Naive thymus-derived CD8-positive, alpha-beta T cell (primary cell): Measurements from ENCODE around the gene CTXND2. TPM values are rescaled to one million over a fixed set of nuclear protein-coding genes. Genes with fewer than 3 reads are reported as not detected.
"Not testable (repeated sequence)": the region's sequence is repeated elsewhere in the genome, so short reads cannot be mapped to it uniquely, and the experiment has no call there.

Source experiments
- ATAC-seq, 2 donors: fragments of 150-1000 bp; cut with Tn5 transposase in 1 of 2; sonication (Bioruptor Pico), chemical (Tn5 transposase) in 1 of 2; 1 replicate in 1 of 2; 2 replicates in 1 of 2; pipeline ENCODE4 v1.10.0; 2021; ENCODE audit warnings: mild to moderate bottlenecking in 2 of 2, moderate library complexity in 2 of 2
- POLR2A ChIA-PET: fragments of 350-600 bp; sonication (Branson Sonifier 250); formaldehyde crosslinking; loops from one replicate; lab custom pipeline; 2021; ENCODE audit warnings: antibody characterized with exemption; lab: Charles Lee
- DNase-seq, 10 donors: peaks; one replicate each; pipeline versions ENCODE4 v3.0.0 to v3.0.0-alpha.2; 2020 to 2022
- H3K27ac Mint-ChIP-seq, 10 donors: one replicate each; pipeline ENCODE4 v1.8.0; 2020 to 2022; ENCODE audit warnings: mild to moderate bottlenecking in 10 of 10, mixed read lengths in 10 of 10, moderate library complexity in 4 of 10, inconsistent platforms in 1 of 10
- H3K27me3 Mint-ChIP-seq, 5 donors: one replicate each; pipeline ENCODE4 v1.8.0; 2021 to 2022; ENCODE audit warnings: mixed read lengths in 5 of 5
- H3K36me3 Mint-ChIP-seq, 3 donors: one replicate each; pipeline ENCODE4 v1.8.0; 2020 to 2022; ENCODE audit warnings: mixed read lengths in 3 of 3, mild to moderate bottlenecking in 2 of 3, inconsistent platforms in 1 of 3
- H3K4me1 Mint-ChIP-seq, 4 donors: one replicate each; pipeline ENCODE4 v1.8.0; 2021 to 2022; ENCODE audit warnings: mixed read lengths in 4 of 4
- H3K4me3 Mint-ChIP-seq, 10 donors: one replicate each; pipeline ENCODE4 v1.8.0; 2020 to 2022; ENCODE audit warnings: mild to moderate bottlenecking in 10 of 10, mixed read lengths in 10 of 10, moderate library complexity in 6 of 10, inconsistent platforms in 1 of 10
- H3K9me3 Mint-ChIP-seq, 9 donors: one replicate each; pipeline ENCODE4 v1.8.0; 2020 to 2022; ENCODE audit warnings: mixed read lengths in 9 of 9, mild to moderate bottlenecking in 3 of 9, inconsistent platforms in 1 of 9, moderate library complexity in 1 of 9
- polyA plus RNA-seq, 3 donors: library from polyadenylated mRNA; unstranded; fragments of 300-500 nt; fragmentation: Illumina TruSeq; gene quantifications; one replicate each; pipeline ENCODE4 v1.2.3, GENCODE V29; 2021
- total RNA-seq, 8 experiments: library from RNA in 2 of 8; stranded (reverse) in 2 of 8; gene quantifications; one replicate each; pipeline ENCODE4 v1.2.3 and lab custom pipeline; 2021 to 2026

CTXND2 gene
- total and polyA plus RNA-seq, 5 experiments from 2014 or later: not detected

DNA sequence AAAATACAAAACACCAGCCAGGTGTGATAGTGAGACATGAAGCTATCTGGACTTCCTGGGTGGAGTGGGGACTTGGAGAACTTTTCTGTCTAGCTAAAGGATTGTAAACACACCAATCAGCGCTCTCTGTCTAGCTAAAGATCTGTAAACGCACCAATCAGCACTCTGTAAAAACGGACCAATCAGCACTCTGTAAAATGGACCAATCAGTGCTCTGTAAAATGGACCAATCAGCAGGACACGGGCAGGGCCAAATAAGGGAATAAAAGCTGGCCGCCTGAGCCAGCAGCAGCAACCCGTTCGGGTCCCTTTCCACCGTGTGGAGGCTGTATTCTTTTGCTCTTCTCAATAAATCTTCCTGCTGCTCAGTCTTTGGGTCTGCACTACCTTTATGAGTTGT is 12.9 kb downstream of the CTXND2 start:
- H3K4me3 Mint-ChIP-seq: not testable (repeated sequence)
- POLR2A ChIA-PET: interaction anchor here (0.6 kb wide), 2 partner anchors 28 to 386 kb away, joined by 4 to 6 read pairs; no protein-coding TSS in a partner anchor

DNA sequence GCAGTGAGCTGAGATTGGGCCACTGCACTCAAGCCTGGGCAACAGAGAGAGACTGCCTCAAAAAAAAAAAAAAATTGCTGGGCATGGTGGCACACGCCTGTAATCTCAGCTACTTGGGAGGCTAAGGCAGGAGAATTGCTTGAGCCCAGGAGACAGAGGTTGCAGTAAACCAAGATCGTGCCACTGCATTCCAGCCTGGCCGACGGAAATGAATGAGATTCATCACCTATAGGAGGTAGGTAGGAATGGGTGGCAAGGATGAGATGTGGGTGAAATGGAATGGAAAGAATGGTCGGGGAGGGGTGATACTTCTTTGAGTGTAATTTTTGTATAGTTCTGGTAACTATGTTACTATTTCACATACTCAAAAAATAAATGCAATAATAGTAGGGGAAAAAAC is 15.4 kb downstream of the CTXND2 start:
- Mint-ChIP-seq H3K27ac (peak overlapping the region in 1 of 10 donors; percentile 61), H3K4me1 (no peaks in the 10 kb centered on the region), H3K36me3 (no peaks in the 10 kb centered on the region), H3K9me3 (no peaks in the 10 kb centered on the region), H3K27me3 (no peaks in the 10 kb centered on the region), H3K4me3 (no peak overlapping the region)
- POLR2A ChIA-PET: no interaction called here
- DNase-seq (no peak), ATAC-seq (no peak)

More for the DNA sequence above, 12.9 kb downstream of the CTXND2 start:
- ATAC-seq, H3K4me1 Mint-ChIP-seq, H3K27ac Mint-ChIP-seq, H3K36me3 Mint-ChIP-seq, H3K27me3 Mint-ChIP-seq, DNase-seq, H3K9me3 Mint-ChIP-seq: not testable (repeated sequence)

DNA sequence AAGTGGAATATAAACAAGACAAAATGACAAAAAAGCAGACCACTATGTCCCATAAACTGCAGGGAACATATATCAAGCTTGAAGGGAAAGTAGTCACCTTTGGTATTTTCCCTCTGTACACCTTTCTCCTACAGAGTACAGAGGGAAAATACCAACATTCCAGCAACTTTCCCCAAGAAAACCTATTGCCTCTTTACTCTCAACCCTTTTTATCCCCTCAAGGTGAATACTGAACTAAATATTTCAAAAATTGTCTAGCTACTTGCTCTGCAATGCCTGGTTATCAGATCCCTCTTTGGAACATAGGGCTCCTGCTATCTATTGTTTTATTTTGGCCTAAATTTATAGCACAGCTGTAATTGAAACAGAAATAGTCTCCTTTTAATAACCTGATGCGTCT is 15.8 kb downstream of the CTXND2 start:
- Mint-ChIP-seq H3K4me1 (no peaks in the 10 kb centered on the region), H3K4me3 (no peak overlapping the region), H3K9me3 (no peaks in the 10 kb centered on the region), H3K27me3 (no peaks in the 10 kb centered on the region), H3K27ac (peak overlapping the region in 1 of 10 donors; percentile 61), H3K36me3 (no peaks in the 10 kb centered on the region)
- DNase-seq (no peak), ATAC-seq (no peak)
- POLR2A ChIA-PET: no interaction called here

DNA sequence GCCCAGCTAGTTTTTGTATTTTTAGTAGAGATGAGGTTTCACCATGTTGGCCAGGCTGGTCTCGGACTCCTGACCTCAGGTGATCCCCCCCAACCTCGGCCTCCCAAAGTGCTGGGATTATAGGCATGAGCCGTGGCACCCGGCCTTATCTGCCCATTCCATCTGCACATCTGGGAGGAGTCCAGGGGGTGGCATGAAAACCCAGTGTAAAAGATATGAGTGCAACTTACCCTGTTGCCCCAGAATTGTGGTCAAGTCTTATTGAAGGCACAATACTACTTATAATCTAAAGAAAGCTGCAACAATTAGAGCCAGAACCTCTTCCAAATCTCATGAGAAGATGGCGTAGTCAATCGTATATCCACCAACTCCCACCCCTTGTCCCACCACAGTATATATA is 18.4 kb downstream of the CTXND2 start:
- no peak overlapping the region for H3K4me3 Mint-ChIP-seq
- H3K9me3 Mint-ChIP-seq: peaks cover 0 to 4% (median 0%) of the 10 kb centered on the region in 9 donors
- H3K27ac Mint-ChIP-seq: no peak overlapping the region
- DNase-seq: no peak
- POLR2A ChIA-PET: no interaction called here
- H3K36me3 Mint-ChIP-seq: no peaks in the 10 kb centered on the region
- H3K27me3 Mint-ChIP-seq: no peaks in the 10 kb centered on the region
- no peak for ATAC-seq
- H3K4me1 Mint-ChIP-seq: peaks cover 0 to 5% (median 0%) of the 10 kb centered on the region in 4 donors

DNA sequence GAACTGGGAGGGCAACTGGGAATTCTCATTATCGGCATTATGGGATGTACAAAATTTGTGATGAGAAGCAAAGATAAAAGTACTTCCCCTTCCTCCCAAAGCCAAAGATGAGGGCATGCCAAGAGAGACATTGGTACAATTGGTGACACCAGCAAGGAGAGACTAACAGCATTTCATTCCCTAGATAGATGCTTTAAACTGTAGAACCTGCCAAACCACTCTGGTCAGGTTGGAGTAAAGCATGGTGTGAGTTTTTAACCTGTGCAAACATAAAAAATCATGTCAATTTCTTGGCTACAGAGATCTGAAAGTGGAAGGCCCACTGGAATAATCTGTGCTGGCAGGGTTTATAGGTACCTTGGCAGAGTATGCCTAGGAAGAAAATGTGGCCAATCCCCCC is 19.4 kb downstream of the CTXND2 start:
- H3K4me1 Mint-ChIP-seq: peaks cover 0 to 5% (median 0%) of the 10 kb centered on the region in 4 donors
- peaks cover 0 to 4% (median 0%) of the 10 kb centered on the region in 9 donors for H3K9me3 Mint-ChIP-seq
- H3K27me3 Mint-ChIP-seq: no peaks in the 10 kb centered on the region
- H3K36me3 Mint-ChIP-seq: no peaks in the 10 kb centered on the region
- ATAC-seq (no peak), DNase-seq (no peak)
- H3K27ac Mint-ChIP-seq: no peak overlapping the region
- no peak overlapping the region for H3K4me3 Mint-ChIP-seq
- POLR2A ChIA-PET: interaction anchor here (0.6 kb wide), 1 partner anchor 120 kb away, joined by 4 read pairs; no protein-coding TSS in a partner anchor

DNA sequence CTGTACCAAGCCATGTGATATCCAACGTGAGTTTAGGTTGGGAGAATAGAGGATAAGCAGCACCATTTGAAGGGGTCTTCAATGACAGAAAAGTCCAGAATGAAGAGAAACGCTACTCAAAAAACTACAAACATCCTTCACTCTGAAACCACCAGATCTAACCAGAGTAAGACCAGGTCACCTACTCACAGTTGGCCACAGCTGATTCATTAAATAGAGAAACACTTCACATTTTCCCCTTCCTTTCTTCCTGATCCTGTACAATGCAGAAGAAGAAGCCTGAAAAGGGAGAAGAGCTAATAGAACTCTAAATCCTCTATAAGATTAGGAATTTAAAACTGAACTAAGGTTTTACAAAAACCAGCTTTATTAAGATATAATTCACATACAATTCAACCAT is 19.9 kb downstream of the CTXND2 start:
- Mint-ChIP-seq H3K27ac (peak overlapping the region in 1 of 10 donors; percentile 21), H3K36me3 (no peaks in the 10 kb centered on the region), H3K9me3 (peaks cover 0 to 4% (median 0%) of the 10 kb centered on the region in 9 donors), H3K4me1 (peaks cover 0 to 5% (median 0%) of the 10 kb centered on the region in 4 donors), H3K27me3 (no peaks in the 10 kb centered on the region), H3K4me3 (no peak overlapping the region)
- DNase-seq: no peak
- POLR2A ChIA-PET: interaction anchor here (0.6 kb wide), 1 partner anchor 121 kb away, joined by 4 read pairs; no protein-coding TSS in a partner anchor
- ATAC-seq: no peak

DNA sequence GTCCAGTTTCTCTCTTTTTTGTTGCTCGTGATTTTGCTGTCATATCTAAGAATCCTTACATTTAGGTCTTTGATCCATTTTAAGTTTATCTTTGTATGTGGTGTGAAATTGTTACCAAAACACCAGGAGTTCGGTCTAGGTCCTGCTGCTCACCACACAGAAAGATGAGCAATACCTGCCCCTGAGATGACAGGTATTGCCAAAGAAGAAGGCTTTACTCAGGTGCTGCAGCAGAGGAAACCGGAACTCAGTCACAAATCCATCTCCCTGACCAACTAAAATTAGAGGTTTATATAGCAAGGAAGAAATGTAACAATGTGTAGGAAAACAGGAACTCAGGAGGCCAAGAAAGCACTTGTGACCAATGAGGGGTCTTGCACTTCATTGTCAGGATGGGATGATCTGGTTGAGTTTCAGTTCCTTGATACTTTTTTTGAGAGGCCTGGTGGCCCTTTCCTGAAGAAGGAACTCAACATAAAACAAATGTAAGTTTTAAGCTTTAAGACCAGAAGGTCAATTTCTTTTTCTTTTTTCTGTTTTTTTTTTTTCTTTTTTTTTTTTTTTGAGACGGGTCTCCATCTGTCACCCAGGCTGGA is 22.7 kb downstream of the CTXND2 start:
- ATAC-seq: no peak

DNA sequence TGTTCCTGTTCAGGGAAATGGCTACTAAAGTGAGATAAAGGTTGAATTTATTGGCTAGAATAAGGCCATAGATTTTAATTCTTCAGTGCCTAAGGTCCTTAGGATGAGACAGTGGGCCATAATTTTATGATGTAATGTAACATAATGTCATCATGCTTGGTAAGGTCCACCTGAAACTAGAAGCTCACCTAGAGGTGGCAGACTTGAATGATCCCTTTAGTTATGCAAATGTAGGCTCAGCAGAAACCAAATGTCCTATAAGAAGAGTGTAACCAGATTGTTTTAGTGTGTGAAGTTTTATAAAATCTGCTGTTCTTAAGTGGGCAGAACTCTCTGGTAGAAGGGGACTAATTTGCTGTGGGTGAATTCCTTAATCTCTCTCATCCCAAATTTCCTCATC is 25.7 kb downstream of the CTXND2 start:
- H3K4me3 Mint-ChIP-seq: no peak overlapping the region
- H3K27me3 Mint-ChIP-seq: no peaks in the 10 kb centered on the region
- no peaks in the 10 kb centered on the region for H3K36me3 Mint-ChIP-seq
- peaks cover 0 to 4% (median 0%) of the 10 kb centered on the region in 9 donors for H3K9me3 Mint-ChIP-seq
- peaks cover 0 to 5% (median 0%) of the 10 kb centered on the region in 4 donors for H3K4me1 Mint-ChIP-seq
- POLR2A ChIA-PET: interaction anchor here (0.6 kb wide), 1 partner anchor 114 kb away, joined by 3 read pairs; no protein-coding TSS in a partner anchor
- DNase-seq (no peak), ATAC-seq (no peak)
- H3K27ac Mint-ChIP-seq: no peak overlapping the region

More for the DNA sequence above, 22.7 kb downstream of the CTXND2 start:
- no peaks in the 10 kb centered on the region for H3K36me3 Mint-ChIP-seq
- no peaks in the 10 kb centered on the region for H3K27me3 Mint-ChIP-seq
- no peak for DNase-seq
- H3K9me3 Mint-ChIP-seq: peaks cover 0 to 4% (median 0%) of the 10 kb centered on the region in 9 donors
- H3K4me3 Mint-ChIP-seq: no peak overlapping the region
- H3K27ac Mint-ChIP-seq: peak overlapping the region in 1 of 10 donors; percentile 35
- POLR2A ChIA-PET: interaction anchor here (0.7 kb wide), 1 partner anchor 50 kb away, joined by 5 read pairs; no protein-coding TSS in a partner anchor
- peaks cover 0 to 5% (median 0%) of the 10 kb centered on the region in 4 donors for H3K4me1 Mint-ChIP-seq

DNA sequence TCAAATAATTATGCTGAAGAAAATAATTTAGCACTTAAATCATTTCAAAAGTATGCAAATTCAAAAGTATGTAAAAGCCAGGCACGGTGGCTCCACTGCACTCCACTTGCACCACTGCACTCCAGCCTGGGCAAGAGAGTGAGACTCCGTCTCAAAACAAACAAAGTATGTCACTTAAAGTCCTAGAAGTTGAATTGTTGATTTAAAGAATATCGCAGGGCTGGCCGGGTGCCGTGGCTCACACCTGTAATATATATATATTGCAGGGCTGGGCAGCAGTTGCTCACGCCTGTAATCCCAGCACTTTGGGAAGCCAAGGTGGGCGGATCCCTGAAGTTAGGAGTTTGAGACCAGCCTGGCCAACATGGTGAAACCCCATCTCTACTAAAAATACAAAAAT is 30.5 kb downstream of the CTXND2 start:
- POLR2A ChIA-PET: no interaction called here
- peaks cover 0 to 5% (median 5%) of the 10 kb centered on the region in 4 donors for H3K4me1 Mint-ChIP-seq
- no peaks in the 10 kb centered on the region for H3K27me3 Mint-ChIP-seq

DNA sequence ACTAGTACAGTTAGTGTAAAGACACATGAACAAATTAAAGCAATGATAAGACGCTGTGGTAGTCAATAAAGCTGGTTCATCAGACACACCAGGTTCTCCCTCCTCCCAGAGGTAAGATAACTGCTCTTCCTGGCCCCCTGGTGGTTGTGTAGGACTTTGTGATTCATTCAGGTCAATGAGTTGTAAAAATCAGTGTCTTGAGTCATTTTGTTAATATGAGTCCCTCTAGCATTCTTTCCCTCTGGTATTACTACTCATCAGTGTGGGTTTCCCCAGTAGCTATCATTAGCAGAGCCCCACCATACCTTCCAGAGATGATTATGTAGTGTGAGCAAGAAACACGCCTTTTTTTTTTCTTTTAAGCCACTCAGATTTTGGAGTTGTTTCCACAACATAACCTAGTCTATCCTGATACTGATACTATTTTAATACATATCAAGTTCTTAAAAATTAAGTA is 35.6 kb downstream of the CTXND2 start:
- H3K4me1 Mint-ChIP-seq: peaks cover 5 to 26% (median 20%) of the 10 kb centered on the region in 4 donors
- H3K27me3 Mint-ChIP-seq: no peaks in the 10 kb centered on the region
- peak overlapping the region in 6 of 10 donors; percentile 1 to 69 (median 29) for H3K27ac Mint-ChIP-seq
- ATAC-seq (peak; percentile 36 to 44), DNase-seq (peak; percentile 43 to 88 (median 68))
- no peaks in the 10 kb centered on the region for H3K9me3 Mint-ChIP-seq
- POLR2A ChIA-PET: interaction anchor here (0.6 to 1.6 kb wide), 3 partner anchors 11 to 585 kb away, joined by 3 to 6 read pairs (median 4); no protein-coding TSS in a partner anchor
- H3K36me3 Mint-ChIP-seq: peaks cover 0 to 4% (median 0%) of the 10 kb centered on the region in 3 donors
- peak overlapping the region in 3 of 10 donors; percentile 7 to 32 (median 20) for H3K4me3 Mint-ChIP-seq

More for the DNA sequence above, 30.5 kb downstream of the CTXND2 start:
- DNase-seq (no peak), ATAC-seq (no peak)
- Mint-ChIP-seq H3K27ac (no peak overlapping the region), H3K36me3 (no peaks in the 10 kb centered on the region), H3K9me3 (no peaks in the 10 kb centered on the region), H3K4me3 (no peak overlapping the region)

DNA sequence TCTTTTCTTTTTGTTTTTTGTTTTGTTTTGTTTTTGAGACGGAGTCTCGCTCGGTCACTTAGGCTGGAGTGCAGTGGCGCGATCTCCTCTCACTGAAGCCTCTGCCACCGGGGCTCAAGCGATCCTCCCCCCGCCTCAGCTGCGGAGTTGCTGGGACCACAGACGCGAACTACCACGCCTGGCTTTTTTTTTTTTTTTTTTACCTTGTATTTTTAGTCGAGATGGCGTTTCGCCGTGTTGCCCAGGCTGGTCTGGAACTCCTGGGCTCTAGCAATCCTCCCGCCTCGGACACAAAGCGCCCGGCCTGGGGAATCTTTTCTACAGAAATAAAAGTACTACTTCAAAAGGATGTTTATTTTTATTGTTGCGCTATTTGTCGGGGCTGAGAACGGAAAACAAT is 38.1 kb downstream of the CTXND2 start:
- Mint-ChIP-seq H3K4me3 (peak overlapping the region; percentile 90 to 99 (median 95)), H3K36me3 (peaks cover 9 to 28% (median 20%) of the 10 kb centered on the region in 3 donors), H3K4me1 (peaks cover 10 to 41% (median 28%) of the 10 kb centered on the region in 4 donors), H3K27me3 (no peaks in the 10 kb centered on the region), H3K9me3 (peaks cover 0 to 2% (median 0%) of the 10 kb centered on the region in 9 donors), H3K27ac (peak overlapping the region in 6 of 10 donors; percentile 92 to 99 (median 98))
- DNase-seq: peak in 1 of 10 donors; percentile 6
- no peak for ATAC-seq
- POLR2A ChIA-PET: interaction anchor here (0.6 to 3.0 kb wide), 11 partner anchors 24 to 561 kb away, joined by 3 to 14 read pairs (median 4); partner anchors contain the start of genes CERS2, MCL1 and RPRD2

DNA sequence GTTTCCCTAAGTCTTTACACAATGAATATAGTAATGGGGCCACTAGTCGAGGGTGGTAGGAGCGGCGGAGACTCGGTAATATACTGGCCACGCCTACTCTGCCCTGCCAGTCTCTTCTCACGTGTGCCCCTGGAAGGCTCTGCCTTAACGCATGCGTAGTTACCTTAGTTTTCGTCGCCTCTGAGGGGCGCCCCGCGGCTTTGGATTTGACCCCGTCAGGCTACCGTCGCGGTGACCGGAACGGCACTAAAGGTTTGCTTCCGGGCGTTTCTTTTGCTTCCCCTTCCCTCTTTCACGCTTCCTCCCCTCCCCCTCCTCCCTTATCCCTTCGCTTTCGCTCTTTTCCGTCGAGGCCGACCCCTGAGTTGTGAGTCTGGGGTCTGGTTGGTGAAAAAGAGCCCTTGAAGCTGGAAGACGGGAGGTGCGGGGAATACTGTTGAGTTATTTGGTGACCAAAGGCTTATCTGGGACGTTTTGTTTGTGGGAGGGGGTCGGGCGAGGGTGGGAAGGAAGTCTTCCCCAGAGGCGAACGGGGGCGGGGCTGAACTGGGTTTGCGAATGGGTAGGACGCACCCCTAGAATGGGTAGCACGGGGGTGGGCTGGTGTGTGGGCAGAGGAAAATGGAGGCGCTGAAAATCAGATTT is 39.3 kb downstream of the CTXND2 start, which contains the start of gene SETDB1:
Gene SETDB1, plus strand, starts transcription at position 267 of the 645 bp plus-strand sequence. CDS start 1,352 bp downstream, outside the sequence.
- Mint-ChIP-seq H3K27ac (peak within 1 kb of the TSS; percentile 92 to 99 (median 96)), H3K9me3 (peaks cover 0 to 6% (median 0%) of the 10 kb centered on the region in 9 donors), H3K27me3 (no peaks in the 10 kb centered on the region), H3K4me1 (peaks cover 10 to 41% (median 28%) of the 10 kb centered on the region in 4 donors), H3K36me3 (peaks cover 10 to 39% (median 28%) of the 10 kb centered on the region in 3 donors), H3K4me3 (peak within 1 kb of the TSS; percentile 90 to 99 (median 95))
- peak; percentile 94 to 96 for ATAC-seq
- POLR2A ChIA-PET: interaction anchor here (0.8 to 3.0 kb wide), 9 partner anchors 47 to 562 kb away, joined by 3 to 14 read pairs (median 4); partner anchors contain the start of genes CERS2, MCL1, RPRD2 and SEMA6C
- peak; percentile 78 to 97 (median 92) for DNase-seq
